HG02870 (cell line): ENCODE measurements around the gene SLFN14.
"Not testable (repeated sequence)": the region's sequence is repeated elsewhere in the genome, so short reads cannot be mapped to it uniquely, and the experiment has no call there.

Source experiments
- ATAC-seq: cut with Tn5 transposase; IDR thresholded peaks from one replicate; pipeline ENCODE4 v1.9.1; 2021; ENCODE audit warnings: mild to moderate bottlenecking, moderate library complexity; ENCODE audit not compliant: unreplicated experiment

The SLFN14 gene

DNA sequence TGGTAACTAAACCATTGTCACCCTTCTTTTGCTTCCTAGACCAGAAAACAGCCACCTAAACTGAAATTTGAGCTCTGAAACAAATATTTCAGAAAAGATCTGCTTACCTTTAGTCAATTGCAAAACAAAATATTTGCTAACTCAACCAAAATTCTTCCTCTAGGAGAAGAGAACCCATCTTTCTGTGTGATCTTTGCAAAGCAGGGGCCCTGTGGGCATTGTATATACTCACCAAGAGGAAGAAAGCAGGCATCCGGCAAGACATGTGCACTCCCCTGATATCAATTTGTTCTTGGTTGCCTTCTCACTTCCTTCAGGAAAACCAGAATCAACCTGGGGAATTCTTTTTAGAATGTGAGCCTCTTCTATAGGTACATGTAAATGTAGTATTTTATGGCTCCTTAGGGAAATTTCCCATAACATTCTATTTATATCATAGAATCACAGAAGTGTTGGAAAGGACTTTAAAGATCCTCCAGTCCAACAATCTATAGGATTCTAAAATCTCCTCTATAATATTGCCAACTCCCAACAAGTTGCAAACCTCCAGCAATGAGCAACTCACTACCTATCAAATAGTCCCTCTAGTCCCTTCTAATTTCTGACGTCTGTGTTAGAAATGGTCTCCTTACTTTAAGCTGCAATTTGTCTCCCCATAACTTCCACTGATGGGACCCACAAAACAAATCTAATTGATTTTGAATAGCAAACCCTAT lies 966 bp downstream of the SLFN14 start:
- no peak for ATAC-seq

GRCh38 chr17:35557353-35557752 lies 3.3 kb downstream of the SLFN14 start:
- ATAC-seq, result no peak

DNA sequence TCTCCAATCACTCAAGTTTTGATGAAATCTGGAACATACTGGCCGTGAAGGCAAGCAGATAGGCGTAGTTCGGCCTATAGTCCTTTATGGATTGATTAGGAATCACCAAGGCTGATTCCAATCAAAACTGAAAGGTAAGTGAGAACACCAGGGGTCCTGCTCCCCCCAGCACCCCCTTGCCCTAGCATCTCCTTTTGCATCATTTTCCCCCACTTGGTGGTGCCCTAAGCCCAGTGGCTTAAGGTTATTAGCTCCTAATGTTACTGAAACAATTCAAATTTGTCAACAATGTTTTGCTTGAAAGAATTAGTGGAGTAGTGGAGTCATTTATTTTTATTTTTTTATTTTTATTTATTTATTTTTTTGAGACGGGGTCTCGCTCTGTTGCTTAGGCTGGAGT lies 4.9 kb downstream of the SLFN14 start:
- no peak for ATAC-seq

DNA sequence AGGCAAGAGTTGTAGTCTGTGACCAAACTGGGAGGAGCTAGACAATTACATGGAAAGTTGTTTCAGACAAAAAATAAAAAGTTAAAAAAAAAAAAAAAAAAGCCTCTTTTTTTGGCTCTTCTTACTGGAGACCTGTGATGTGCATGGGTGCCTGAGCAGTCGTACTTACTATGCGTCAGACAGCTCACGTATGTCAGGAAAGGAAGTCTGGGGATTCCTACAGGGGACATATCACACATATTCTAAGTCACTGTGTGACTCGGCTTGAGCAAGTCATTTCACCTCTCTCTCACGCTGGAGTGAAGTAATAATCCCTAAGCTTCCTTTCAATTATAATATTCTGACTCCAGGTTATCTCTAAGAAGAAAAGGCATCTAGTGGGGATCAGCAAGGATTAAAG lies 6.0 kb downstream of the SLFN14 start:
- no peak for ATAC-seq

- no peak for ATAC-seq
Measured at GRCh38 chr17:35553310-35553709, 7.3 kb downstream of the SLFN14 start.

- no peak for ATAC-seq
Measured at GRCh38 chr17:35548978-35549377, 11.6 kb downstream of the SLFN14 start.

- no peak for ATAC-seq
Measured at GRCh38 chr17:35548208-35548810, 12.3 kb downstream of the SLFN14 start.

DNA sequence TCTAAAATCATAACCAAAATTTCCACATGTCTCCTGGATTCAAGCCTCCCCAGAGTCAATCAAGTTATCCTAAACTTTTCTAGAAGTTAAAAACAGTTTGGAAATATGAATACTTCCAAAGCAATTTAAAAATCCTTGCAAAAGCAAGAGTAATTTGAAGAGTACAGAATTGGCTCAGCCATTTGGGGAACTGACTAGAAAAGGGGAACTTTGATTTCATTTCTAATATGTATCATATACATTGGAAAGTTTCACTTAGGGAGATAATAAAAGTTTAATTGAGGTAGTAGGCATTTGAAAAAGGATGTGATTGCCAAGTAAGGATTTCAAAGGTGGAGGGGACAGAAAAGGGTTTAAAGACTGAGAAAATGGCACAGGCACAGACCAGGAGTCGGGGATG lies 14.1 kb downstream of the SLFN14 start:
- no peak for ATAC-seq

DNA sequence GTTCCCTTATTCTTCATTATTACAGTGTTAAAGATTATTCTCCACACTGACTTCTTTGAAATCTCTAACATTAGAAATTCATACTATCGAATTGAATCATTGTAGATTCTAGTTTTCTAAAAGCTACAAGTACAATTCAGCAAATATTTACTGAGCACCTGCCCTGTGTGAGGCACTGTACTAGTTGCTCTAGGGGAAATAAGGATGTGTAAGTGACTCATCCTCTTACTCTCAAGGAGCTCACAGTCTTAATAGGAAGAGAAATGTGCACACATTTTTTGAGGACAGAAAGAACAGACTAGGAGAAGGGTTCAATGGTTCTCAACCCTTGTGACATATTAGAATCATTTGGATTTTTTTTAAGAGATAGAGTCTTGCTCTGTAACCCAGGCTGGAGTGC lies 15.5 kb downstream of the SLFN14 start:
- ATAC-seq, result no peak

DNA sequence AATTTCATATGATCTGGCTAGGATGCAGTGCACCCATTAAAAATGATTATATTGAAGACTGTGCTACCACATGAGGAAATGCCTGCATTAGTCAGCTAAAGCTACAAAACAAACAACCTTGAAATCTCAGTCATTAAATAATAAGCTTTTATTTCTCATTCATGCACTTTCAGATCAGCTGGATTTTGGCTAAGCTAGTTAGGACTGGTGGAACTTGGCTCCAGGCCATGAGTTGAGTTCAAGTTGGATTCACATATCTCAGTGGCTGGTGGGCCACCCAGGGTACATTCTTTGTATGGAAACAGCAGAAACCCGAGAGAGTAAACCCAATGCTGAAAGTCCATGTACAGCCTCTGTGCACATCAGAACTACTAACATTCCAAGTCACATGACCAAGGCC lies 16.8 kb downstream of the SLFN14 start:
- ATAC-seq, result no peak

DNA sequence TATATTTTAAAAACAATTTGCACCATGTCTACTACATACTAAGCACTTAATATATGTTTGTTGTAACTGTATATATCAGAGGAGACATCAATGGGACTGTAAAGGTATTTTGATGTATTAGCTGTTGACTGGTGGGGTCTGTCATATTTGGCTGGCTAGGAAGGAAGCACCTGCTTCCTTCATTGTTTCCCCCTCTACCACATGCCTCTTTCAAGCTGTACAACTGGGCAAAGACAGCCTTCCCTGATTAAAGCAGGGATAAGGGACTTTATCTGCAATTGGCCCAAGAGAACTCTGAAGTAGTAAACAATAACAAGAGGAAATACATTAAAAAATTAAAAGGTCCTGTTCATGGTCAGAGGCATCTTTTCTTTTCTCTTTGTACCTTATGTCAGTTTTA lies 17.6 kb downstream of the SLFN14 start:
- no peak for ATAC-seq

GRCh38 chr17:35541434-35541833 lies 19.2 kb downstream of the SLFN14 start:
- no peak for ATAC-seq

DNA sequence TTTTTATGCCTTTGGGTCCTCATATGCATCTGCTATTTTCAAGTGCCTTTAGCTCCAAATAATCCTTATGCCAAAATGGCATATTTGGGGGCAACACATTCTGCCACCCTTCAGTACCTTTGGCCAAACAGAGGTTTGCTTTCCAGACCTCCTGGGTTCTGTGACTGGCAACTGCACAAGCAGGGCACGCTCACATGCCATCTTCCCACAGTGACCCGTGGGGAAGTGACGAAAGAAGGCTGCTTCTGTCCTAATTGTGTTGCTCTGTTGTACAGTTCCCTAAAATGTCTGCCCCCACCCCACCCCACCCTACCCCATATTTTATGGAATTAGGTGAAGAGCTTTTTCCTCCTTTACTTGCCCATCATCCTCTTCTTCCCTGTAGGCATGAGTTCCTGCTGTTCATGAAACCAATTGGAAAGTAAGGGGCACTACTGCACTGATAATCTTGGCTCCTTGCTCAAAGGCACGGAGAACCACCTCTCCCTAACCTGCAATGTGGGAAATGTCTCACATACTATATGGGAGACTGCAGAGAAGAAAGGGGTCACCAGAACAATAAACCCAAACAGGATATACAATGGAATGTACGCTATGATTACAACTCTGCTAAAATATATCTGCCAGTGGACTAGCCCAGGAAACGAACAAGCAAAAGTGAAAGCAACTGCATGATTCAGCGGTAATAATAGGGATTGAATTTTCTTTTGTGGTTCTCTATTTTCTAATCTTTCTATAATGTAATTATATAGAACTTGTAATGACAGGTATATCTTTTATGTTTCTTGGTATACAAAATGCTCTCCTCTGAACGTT lies 19.8 kb downstream of the SLFN14 start:
- ATAC-seq, result no peak

DNA sequence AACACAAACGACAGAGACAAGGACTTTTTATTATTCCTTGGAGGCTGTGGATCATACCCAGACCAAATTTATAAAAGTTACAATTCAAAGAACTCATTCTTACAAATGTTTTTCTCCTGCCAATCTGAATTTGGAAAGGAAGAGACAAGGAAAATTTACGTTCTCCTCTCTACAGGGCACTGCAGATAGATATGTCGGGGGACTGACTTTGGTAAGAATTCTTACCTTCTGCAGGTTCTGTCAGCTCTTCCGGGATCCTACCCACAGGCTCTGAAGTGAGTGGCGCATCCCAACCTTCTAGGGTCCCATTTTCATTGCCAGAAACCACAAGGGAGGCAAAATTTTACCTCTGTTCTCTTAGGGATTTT lies 21.0 kb downstream of the SLFN14 start:
- no peak for ATAC-seq

DNA sequence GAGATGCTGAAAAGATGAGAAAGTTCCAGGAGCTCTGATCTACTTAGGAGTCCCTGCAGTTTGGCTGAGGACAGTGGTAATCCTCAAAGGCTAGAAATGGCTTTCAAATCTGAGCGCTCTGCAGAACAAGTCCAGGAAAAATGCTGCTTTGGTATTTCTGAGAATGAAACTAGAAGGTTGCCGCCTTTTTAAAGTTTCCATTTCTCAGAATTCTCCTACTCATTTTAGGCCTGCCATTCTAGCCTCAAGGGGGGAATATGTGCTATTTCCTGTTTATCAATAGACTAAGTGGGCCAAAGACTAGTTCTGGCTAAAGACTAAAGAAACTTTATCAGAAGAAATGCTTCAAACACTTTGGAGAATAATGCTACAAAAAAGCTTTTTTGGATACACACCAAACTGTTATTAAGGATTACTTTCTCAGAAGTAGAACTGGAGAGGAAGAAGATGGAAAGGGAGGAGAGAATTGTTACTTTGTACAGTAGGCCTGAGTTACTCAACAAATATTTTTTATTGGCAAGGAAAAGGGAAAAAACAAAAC lies 22.9 kb downstream of the SLFN14 start, which contains the start of gene SLFN12L:
TSS of gene SLFN12L (minus strand) at position 78 of the 541 bp plus-strand sequence. CDS start 15,314 bp downstream, outside the sequence.
- ATAC-seq, result no peak

- ATAC-seq, result no peak
Measured at GRCh38 chr17:35536664-35537171, 23.9 kb downstream of the SLFN14 start.

DNA sequence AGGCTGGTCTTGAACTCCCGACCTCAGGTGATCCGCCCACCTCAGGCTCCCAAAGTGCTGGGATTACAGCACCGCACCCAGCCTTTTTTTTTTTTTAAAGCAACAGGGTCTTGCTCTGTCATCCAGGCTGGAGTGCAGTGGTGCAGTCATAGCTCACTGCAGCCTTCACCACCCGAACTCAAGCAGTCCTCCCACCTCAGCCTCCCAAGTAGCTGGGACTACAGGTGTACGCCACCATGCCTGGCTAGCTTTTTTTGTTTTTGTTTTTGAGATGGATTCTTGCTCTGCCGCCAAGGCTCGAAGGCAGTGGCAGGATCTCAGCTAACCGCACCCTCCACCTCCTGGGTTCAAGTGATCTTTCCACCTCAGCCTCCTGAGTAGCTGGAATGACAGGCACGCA lies 25.2 kb downstream of the SLFN14 start:
- ATAC-seq, result not testable (repeated sequence)

DNA sequence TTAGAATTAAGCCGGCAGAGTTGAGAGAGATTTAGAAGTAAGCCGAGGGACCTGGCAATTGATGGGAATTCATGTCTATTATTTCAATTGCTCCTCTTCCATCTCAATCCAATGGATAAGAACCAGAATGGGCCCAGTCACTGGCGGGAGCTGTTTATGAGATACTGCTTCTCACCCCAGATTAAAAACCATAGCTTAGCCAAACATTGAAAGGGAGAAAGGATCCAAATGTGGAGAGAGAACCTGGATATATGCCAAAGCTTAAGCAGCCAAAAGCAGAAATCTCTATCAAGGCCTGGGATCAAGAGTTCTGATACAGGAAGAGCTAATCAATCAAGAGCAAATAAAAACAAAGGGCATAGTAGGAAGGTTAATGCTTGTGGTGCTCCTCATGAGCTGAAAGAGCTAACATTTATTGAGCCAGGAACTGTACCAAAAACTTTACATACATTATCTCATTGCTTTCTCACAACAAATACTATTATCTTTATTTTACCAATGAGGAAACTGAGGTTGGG lies 26.0 kb downstream of the SLFN14 start:
- ATAC-seq, result no peak

- no peak for ATAC-seq
Measured at GRCh38 chr17:35531160-35531559, 29.5 kb downstream of the SLFN14 start.

DNA sequence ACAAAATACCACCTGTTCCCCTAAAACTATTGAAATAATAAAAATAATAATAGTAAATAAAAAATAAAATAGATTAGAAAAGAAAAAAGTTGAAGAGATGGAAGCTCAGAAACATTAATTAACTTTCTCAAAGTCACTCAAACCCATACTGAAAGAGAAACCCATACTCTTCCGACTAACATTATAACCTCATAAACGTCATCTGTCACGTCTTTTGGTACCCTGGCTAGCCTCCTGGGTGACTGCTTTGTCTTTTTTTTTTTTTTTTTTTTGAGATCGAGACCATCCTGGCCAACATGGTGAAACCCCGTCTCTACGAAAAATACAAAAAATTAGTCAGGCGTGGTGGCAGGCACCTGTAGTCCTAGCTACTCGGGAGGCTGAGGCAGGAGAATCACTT lies 30.8 kb downstream of the SLFN14 start:
- ATAC-seq, result no peak

- ATAC-seq, result not testable (repeated sequence)
Measured at GRCh38 chr17:35529326-35529725, 31.3 kb downstream of the SLFN14 start.
